Measurements from ENCODE around the gene GALNT14.

DNA sequence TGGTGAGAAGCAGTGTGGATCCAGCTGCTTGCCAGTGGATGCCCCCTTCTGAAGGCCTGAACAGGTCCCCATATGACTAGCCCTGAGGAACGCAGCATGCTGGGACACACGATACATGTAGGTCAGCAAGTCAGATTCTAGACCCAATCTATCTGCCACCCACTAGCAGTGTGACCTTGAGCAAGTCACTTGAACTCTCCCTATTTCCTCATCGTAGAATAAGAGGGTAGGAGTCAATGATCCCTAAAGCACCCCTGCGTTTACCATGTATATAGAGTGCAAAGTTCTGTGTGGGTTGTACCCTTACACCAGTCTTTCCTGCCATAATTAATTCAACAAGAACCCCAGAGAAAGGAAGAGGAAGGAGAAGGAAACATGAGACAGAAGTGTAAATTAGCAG is 123.7 kb downstream of the GALNT14 start:
- TF ChIP-seq CTCF (conservative IDR thresholded peaks at IDR 0.05; ENCODE audit: low read length) (no peak), EZH2phosphoT487 (IDR thresholded peaks at IDR 0.05; ENCODE audit: borderline replicate concordance) (no peak)
